Measurements from ENCODE around the gene HOXD10.
A peak's percentile ranks its signal among the peaks of the same experiment; 100 is the strongest.

The HOXD10 gene

GRCh38 chr2:176096243-176096985, 20.2 kb upstream of the HOXD10 start:
- DNase-seq = no peak

- DNase-seq = peak; percentile 23
These were observed 19.4 kb upstream of the HOXD10 start for GRCh38 chr2:176096986-176097819.

DNA sequence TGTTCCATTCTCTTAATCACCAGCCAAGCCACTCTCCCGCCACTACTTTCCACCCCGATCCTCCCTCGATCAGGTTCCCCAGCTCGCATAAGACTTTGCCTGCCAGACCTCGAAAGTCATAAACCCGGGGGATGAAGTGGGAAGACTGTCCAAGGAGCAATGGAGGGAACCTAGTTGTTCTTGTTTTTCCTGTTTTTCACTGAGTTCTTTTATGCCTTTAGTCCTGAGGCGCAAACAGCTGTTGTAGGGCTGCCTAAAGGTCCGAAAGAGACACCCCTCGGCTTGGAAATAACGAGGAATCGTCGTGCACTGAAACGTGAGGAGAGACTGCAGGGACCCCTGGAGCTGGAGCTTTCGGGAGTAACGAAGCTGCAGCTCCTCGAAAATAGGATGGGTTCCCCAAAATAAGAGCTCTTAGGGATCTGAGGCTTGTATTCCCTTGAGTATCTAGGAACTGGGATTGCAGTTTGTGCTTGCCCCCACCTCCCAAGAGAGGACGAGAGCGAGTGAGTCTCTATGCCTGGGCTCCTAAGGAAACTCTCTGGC, 18.7 kb upstream of the HOXD10 start:
- no peak for DNase-seq

DNA sequence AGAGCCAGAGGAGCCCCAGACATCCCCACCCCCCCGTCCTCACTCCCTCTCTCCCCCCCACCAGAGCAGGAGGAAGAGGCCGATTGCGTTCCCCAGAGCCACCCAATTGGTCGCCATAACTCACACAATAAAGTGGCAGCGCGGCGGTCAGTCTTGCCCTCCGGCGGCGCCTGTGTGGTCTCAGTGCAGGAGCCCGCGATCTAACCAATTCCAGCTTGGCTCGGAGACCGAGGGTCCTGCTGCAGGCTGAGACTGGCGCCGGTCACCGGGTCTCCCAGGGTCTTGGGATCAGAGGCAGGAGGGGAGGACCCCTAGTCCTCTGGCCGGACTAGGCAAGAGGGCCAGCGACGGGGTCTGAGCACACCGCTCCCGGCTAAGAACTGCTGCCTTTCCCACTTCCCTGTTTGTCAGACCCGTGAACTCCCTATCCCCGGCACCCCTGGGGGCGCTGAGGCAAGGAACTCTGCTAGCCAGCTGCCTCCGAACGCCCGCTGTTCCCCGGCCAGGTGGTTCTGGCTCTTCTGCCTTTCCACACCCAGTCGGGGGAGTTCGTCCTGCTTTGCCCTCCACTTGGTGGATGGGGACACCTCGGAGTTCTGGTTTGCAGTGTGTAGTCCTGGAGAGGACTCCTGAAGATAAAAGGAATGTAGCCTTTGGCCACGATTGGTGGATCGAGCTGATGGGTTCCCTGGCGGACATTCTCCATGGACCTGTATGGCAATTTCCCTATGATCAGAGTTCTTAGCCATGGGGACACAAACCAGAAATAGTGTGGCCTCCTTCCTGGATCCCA, 18.0 kb upstream of the HOXD10 start:
- DNase-seq = no peak

DNA sequence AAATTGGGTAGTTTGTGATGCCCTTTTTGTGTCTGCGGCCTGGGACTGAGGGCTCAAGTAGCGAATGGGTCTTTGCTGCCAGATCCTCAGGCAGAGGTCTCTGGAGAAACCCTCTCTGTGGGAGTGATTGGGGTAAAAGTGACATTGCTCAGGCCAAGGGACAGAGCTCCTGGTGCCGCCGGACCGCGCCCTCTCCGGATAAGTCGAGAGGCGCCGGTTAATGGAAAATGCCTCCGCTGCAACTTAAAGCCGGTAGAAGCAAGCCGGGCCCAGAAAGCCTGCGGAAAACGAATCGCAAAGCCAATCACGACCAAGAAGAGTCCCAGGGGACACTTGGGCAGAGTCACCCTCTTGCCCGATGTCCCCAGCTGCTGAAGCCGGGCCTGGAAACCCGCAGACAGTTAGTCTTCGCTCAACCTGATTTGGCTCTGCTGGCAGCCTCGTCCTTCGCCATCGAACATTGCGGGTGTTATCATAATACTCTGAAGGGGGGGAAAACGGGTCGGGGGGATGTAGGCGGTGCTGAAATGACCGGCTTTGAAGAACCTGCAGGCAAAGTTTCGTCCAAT, 17.3 kb upstream of the HOXD10 start:
- no peak for DNase-seq

DNA sequence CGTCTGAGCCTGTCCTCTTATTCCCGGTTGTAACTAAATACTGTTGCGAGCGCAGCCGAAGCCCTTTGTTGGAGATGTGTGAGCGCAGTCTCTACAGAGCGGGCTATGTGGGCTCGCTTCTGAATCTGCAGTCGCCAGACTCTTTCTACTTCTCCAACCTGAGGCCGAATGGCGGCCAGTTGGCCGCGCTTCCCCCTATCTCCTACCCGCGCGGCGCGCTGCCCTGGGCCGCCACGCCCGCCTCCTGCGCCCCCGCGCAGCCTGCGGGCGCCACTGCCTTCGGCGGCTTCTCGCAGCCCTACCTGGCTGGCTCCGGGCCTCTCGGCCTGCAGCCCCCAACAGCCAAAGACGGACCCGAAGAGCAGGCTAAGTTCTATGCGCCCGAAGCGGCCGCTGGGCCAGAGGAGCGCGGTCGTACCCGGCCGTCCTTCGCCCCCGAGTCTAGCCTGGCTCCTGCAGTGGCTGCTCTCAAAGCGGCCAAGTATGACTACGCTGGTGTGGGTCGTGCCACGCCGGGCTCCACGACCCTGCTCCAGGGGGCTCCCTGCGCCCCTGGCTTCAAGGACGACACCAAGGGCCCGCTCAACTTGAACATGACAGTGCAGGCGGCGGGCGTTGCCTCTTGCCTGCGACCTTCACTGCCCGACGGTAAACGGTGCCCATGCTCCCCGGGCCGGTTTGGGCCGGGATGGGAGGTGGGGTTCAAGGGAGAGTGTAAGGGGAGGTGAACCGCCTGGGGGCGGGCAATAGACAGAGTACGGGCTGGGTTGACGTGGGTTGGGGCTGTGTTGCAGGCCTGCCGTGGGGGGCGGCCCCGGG, 16.6 kb upstream of the HOXD10 start, which contains the start of gene HOXD12:
Gene HOXD12 (plus strand): TSS at position 68 of the 819 bp plus-strand sequence. CDS start 7 bp downstream, at position 75.
- no peak for DNase-seq

DNA sequence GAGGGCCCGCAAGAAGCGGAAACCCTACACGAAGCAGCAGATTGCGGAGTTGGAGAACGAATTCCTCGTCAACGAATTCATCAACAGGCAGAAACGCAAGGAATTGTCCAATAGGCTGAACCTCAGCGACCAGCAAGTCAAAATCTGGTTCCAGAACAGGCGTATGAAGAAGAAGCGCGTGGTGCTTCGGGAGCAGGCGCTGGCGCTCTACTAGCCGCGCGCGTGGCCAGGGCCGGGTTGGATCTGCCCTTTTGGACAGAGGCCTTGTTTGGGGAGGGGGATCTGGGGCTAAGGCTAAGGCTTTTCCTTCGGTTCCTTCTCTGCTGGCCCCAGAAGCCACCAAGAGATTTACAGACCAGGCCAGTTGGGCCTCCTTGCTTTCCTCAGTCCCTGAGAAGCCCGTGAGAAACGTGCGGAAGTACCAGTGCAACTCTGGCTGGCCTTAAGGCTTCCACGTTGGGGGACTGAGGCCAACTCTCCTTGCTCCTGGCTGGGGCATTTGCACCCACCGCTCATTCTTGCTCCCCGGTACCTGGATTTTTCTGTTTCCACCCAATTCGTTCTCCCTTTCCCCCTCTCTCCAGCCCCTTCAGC, 15.9 kb upstream of the HOXD10 start:
- DNase-seq = no peak

DNA sequence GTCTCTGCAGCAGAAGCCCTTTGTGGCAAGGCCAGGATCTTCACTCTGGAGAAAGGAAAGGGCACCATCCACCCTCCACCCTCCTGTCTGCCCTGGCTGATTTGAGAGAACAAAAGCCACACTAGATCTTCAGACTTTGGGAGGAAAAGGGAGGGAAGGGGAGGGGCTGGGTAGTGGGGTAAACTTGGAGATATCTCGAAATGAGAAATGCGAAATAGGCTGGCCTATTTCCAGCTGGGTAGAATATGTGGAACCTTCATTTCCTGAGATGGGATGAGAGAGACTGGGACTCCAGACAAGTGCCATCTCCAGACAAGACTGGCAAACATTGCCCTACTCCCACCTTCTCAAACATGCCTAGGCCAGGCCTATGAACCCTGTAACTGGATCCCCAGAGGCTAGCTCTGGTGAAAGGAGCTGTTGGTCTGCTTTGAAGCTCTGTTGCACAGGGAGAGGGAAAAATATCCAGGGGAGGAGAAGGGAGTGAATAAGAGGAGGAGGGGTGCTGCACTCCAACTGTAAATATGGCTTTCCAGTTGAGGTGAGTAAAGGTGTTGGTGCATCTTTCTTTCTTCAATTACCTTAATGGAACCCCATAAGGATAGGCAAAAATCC, 15.3 kb upstream of the HOXD10 start:
- DNase-seq = no peak

DNA sequence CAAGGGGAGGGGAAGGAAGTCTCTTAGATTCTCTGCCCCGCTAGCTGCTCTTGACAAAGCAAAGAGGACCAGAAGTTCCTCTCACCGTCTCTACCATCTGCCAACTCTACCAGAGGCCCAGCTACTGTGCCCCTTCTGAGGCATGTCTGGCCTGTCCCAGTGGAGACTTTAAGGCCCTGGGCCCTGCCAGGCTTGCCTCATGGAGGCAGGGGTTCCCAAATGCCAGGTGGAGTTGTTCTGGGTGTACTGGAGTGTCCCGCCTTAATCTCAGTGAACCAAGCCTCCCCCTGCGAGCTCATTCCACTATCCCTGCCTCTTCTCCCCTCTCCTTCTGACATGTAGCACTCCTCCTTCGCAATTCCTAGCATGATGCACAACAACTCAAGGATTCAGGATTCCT, 14.7 kb upstream of the HOXD10 start:
- DNase-seq = no peak

DNA sequence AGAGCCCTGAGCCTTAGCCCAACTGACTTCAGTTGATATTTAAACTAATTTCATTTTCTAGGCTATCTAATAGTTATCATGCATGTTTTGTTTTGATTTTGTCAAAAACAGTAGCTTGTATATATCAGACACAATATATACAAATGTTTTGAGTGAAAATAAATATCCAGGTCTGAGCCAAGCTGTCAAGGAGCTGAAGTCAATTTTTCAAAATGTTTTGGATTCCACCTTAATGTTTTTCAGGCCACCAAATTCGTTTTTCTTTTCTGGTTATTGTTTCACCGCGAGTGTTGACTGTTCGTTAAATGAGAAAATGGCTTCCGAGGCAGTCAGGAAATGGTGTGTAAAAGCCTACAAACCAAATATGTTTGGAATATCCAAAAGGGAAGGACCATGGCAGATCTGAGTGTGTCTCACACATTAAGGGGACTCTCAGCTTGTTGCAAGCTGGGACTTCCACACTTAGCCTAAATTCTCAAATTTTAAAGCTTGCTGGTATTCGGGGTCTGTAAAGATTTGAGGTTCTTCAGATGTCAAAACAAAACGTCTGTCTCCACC, 14.2 kb upstream of the HOXD10 start:
- no peak for DNase-seq

DNA sequence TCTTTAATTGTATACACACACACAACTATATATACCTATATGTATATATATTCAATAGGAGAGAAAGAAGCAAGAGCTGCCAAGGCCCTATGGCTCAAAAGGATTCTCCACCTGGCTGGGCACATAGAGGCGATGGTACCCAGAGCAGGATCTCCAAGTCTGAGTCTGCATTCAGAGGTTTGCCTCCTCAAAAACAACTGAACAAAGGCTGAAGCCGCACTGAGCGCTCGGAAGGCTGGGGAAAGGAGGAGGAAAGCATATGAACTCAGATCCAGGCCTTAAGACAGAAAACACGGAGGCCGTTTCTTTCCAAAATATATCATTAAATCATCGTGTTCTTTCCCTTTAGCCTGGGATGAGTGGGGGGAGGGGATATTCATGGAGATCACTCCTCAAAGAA, 13.4 kb upstream of the HOXD10 start:
- no peak for DNase-seq

- no peak for DNase-seq
These were observed 12.7 kb upstream of the HOXD10 start for GRCh38 chr2:176103742-176104315.

GRCh38 chr2:176104316-176105077, 12.1 kb upstream of the HOXD10 start:
- no peak for DNase-seq

DNA sequence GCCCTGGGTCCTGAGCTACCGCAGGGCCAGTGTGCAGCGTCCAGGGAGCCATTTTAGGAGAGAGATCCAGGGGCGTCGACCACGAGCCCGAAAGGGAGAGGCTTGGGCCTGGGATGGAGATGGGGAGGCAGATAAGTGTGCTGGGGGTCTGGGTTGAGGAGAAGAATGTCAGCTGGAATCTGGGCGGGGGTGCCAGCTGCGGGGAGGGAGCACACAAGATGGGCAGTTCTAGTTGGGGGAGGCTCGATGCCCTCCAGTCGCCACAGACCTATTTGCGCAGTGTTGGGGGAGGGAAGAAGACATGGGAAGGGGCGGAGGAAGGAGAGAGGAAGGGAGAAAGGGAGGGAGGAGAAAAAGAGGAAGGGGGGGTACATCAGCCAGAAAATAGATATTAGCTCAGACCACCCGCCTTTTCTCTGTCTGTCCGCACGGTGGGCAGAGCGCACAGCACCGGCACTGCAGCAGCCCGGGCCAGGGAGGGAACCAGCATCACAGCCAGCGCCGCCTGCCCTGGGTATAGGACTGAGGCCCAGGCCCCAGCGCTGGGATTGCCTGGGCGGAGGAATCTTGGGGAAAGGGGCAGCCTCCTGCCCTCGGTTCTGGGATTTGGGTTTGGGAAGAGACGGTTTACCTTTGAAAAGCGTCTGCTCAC, 11.4 kb upstream of the HOXD10 start:
- DNase-seq = no peak

GRCh38 chr2:176105730-176106580, 10.6 kb upstream of the HOXD10 start:
- no peak for DNase-seq

GRCh38 chr2:176106581-176107539, 9.7 kb upstream of the HOXD10 start, which contains the start of gene HOXD11:
TSS of gene HOXD11 (plus strand) at chr2:176107280. CDS start at chr2:176107356, 76 bp downstream.
- no peak for DNase-seq

Measured in NCI-H446 treated with DMSO at 0.1 percent for 48 hours (cell line).